H9 (cell line): ENCODE data around the gene CHMP6. TPM values are rescaled to one million over a fixed set of nuclear protein-coding genes. Genes with fewer than 3 reads are reported as not detected.

ENCODE experiments used
- DNase-seq: peaks from one replicate; pipeline ENCODE4 v3.0.0-alpha.2; 2017
- H2AFZ ChIP-seq: one replicate; pipeline ENCODE4 v1.6.1; 2013; ENCODE audit warnings: mild to moderate bottlenecking, low read length, control low read depth, moderate library complexity
- H2AK5ac ChIP-seq: 2 replicates; pipeline ENCODE4 v1.6.1; 2013; ENCODE audit warnings: low read length, control low read depth, mixed read lengths; ENCODE audit not compliant: insufficient read length
- H2BK120ac ChIP-seq: one replicate; pipeline ENCODE4 v1.6.1; 2013; ENCODE audit warnings: low read depth, mild to moderate bottlenecking, low read length, control low read depth, inconsistent platforms; ENCODE audit not compliant: poor library complexity, severe bottlenecking
- H2BK12ac ChIP-seq: 2 replicates; pipeline ENCODE4 v1.6.1; 2013; ENCODE audit warnings: low read length, control low read depth, mixed read lengths, low read depth; ENCODE audit not compliant: insufficient read length
- H2BK15ac ChIP-seq: 2 replicates; pipeline ENCODE4 v1.6.1; 2013; ENCODE audit warnings: low read depth, low read length, control low read depth
- H2BK20ac ChIP-seq: one replicate; pipeline ENCODE4 v1.6.1; 2013; ENCODE audit warnings: low read depth, mild to moderate bottlenecking, low read length, control low read depth, inconsistent platforms; ENCODE audit not compliant: poor library complexity, severe bottlenecking
- H2BK5ac ChIP-seq: 2 replicates; pipeline ENCODE4 v1.6.1; 2013; ENCODE audit warnings: low read length, control low read depth, mixed read lengths; ENCODE audit not compliant: insufficient read length
- H3K14ac ChIP-seq: 2 replicates; pipeline ENCODE4 v1.6.1; 2013; ENCODE audit warnings: low read length, control low read depth; ENCODE audit not compliant: insufficient read depth
- H3K18ac ChIP-seq: 2 replicates; pipeline ENCODE4 v1.6.1; 2013; ENCODE audit warnings: low read depth, mild to moderate bottlenecking, mixed read lengths, low read length, control low read depth; ENCODE audit not compliant: insufficient read length
- H3K23ac ChIP-seq: 2 replicates; pipeline ENCODE4 v1.6.1; 2013; ENCODE audit warnings: low read length, control low read depth, mixed read lengths, low read depth; ENCODE audit not compliant: insufficient read length
- H3K23me2 ChIP-seq: 2 replicates; pipeline ENCODE4 v1.6.1; 2013; ENCODE audit warnings: low read depth, mild to moderate bottlenecking, mixed read lengths, low read length, control low read depth; ENCODE audit not compliant: insufficient read length, poor library complexity, severe bottlenecking
- H3K27ac ChIP-seq: 2 replicates; pipeline ENCODE4 v1.5.1; 2013; ENCODE audit warnings: low read length, control low read depth, mixed read lengths, low read depth; ENCODE audit not compliant: insufficient read length
- H3K27me3 ChIP-seq: 2 replicates; pipeline ENCODE4 v1.6.1; 2013; ENCODE audit warnings: low read length, control low read depth, inconsistent platforms; ENCODE audit not compliant: insufficient read depth
- H3K4ac ChIP-seq: 2 replicates; pipeline ENCODE4 v1.6.1; 2013; ENCODE audit warnings: low read depth, mild to moderate bottlenecking, control low read depth, inconsistent platforms, low read length, moderate library complexity
- H3K4me1 ChIP-seq: 2 replicates; pipeline ENCODE4 v1.6.1; 2013; ENCODE audit warnings: low read length, control low read depth, inconsistent platforms; ENCODE audit not compliant: insufficient read depth
- H3K4me2 ChIP-seq: 2 replicates; pipeline ENCODE4 v1.6.1; 2013; ENCODE audit warnings: low read length, control low read depth, mixed read lengths; ENCODE audit not compliant: insufficient read length, insufficient read depth
- H3K56ac ChIP-seq: 2 replicates; pipeline ENCODE4 v1.6.1; 2013; ENCODE audit warnings: low read depth, mild to moderate bottlenecking, mixed read lengths, low read length, control low read depth; ENCODE audit not compliant: insufficient read length
- H3K79me1 ChIP-seq: 2 replicates; pipeline ENCODE4 v1.6.1; 2013; ENCODE audit warnings: low read depth, mild to moderate bottlenecking, moderate library complexity, low read length, control low read depth, inconsistent platforms; ENCODE audit not compliant: insufficient read depth, poor library complexity, severe bottlenecking
- H3K79me2 ChIP-seq: 2 replicates; pipeline ENCODE4 v1.6.1; 2013; ENCODE audit warnings: low read length, control low read depth, inconsistent platforms; ENCODE audit not compliant: insufficient read depth
- H3K9ac ChIP-seq: 2 replicates; pipeline ENCODE4 v1.6.1; 2013; ENCODE audit warnings: low read length, control low read depth, mixed read lengths; ENCODE audit not compliant: insufficient read length; ENCODE audit errors: extremely low read depth
- H3K9me3 ChIP-seq: one replicate; pipeline ENCODE4 v1.6.1; 2013; ENCODE audit warnings: low read depth, low read length, inconsistent platforms; ENCODE audit not compliant: control insufficient read depth
- H3T11ph ChIP-seq: one replicate; pipeline ENCODE4 v1.6.1; 2013; ENCODE audit warnings: mild to moderate bottlenecking, low read length, control low read depth, inconsistent platforms
- H4K20me1 ChIP-seq: one replicate; pipeline ENCODE4 v1.6.1; 2013; ENCODE audit not compliant: control insufficient read depth, insufficient read length, insufficient read depth
- H4K5ac ChIP-seq: 2 replicates; pipeline ENCODE4 v1.6.1; 2013; ENCODE audit warnings: low read depth, mild to moderate bottlenecking, mixed read lengths, low read length, control low read depth; ENCODE audit not compliant: insufficient read length
- H4K8ac ChIP-seq: replicated peaks from 2 replicates; pipeline ENCODE4 v1.6.1; 2013; ENCODE audit warnings: low read length, control low read depth, mixed read lengths, low read depth; ENCODE audit not compliant: insufficient read length
- H4K91ac ChIP-seq: 2 replicates; pipeline ENCODE4 v1.6.1; 2013; ENCODE audit warnings: low read depth, mild to moderate bottlenecking, moderate library complexity, mixed read lengths, low read length, control low read depth; ENCODE audit not compliant: insufficient read length
- H3K27ac Mint-ChIP-seq, 3 experiments: 2 replicates in 2 of 3; 3 replicates in 1 of 3; pipeline ENCODE4 v1.8.0; 2020 to 2021; ENCODE audit warnings: mixed read lengths in 3 of 3, mild to moderate bottlenecking in 1 of 3, moderate library complexity in 1 of 3
- H3K27me3 Mint-ChIP-seq: 2 replicates; pipeline ENCODE4 v1.8.0; 2021; ENCODE audit warnings: low read depth, mild to moderate bottlenecking, moderate library complexity, mixed read lengths
- H3K36me3 Mint-ChIP-seq, 3 experiments: 2 replicates in 2 of 3; 3 replicates in 1 of 3; pipeline ENCODE4 v1.8.0; 2020 to 2021; ENCODE audit warnings: low read depth in 3 of 3, mixed read lengths in 3 of 3; ENCODE audit not compliant: insufficient read depth in 1 of 3
- H3K4me1 Mint-ChIP-seq, 2 experiments: 2 replicates each; pipeline ENCODE4 v1.8.0; 2020; ENCODE audit warnings: mixed read lengths in 2 of 2
- H3K4me3 Mint-ChIP-seq, 2 experiments: 2 replicates in 1 of 2; 3 replicates in 1 of 2; pipeline ENCODE4 v1.8.0; 2020 to 2021; ENCODE audit warnings: mild to moderate bottlenecking in 2 of 2, mixed read lengths in 2 of 2, moderate library complexity in 1 of 2
- H3K9me3 Mint-ChIP-seq, 2 experiments: 2 replicates in 1 of 2; 3 replicates in 1 of 2; pipeline ENCODE4 v1.8.0; 2020; ENCODE audit warnings: mild to moderate bottlenecking in 2 of 2, mixed read lengths in 2 of 2, moderate library complexity in 1 of 2
- CTCF ChIP-seq: fragments of 200-600 bp; sonication (generic); conservative IDR thresholded peaks from 3 replicates; pipeline ENCODE4 v1.8.0; 2021; ENCODE audit warnings: antibody characterized with exemption, mild to moderate bottlenecking
- WGBS: extraction: QIAGEN DNeasy Blood & Tissue Kit; methylation state at CpG from one replicate; pipeline ENCODE4 v1.1.7; 2013; ENCODE audit warnings: missing lambda C conversion rate, low lambda C conversion rate, mixed read lengths; ENCODE audit not compliant: insufficient read length; ENCODE audit errors: extremely low coverage; 5-methylcytosine and 5-hydroxymethylcytosine counted together
- total RNA-seq: library from RNA; stranded (reverse); gene quantifications from 2 replicates; pipeline ENCODE4 v1.2.1, GENCODE V29; 2021

Gene CHMP6
- total RNA-seq, 1 experiment from 2014 or later = 23.4 TPM

- Histone ChIP-seq H3K4ac (no peak overlapping the region), H2BK15ac (no peak overlapping the region), H3T11ph (no peak overlapping the region), H3K14ac (no peak overlapping the region), H3K27ac (no peak overlapping the region), H4K20me1 (peaks cover 2% of the 10 kb centered on the region), H2AK5ac (no peak overlapping the region), H2AFZ (no peak overlapping the region), H3K18ac (no peak overlapping the region), H3K27me3 (no peaks in the 10 kb centered on the region), H3K56ac (no peak overlapping the region), H3K9ac (no peak overlapping the region), H4K5ac (no peak overlapping the region), H2BK12ac (no peak overlapping the region), H2BK20ac (no peak overlapping the region), H2BK120ac (no peak overlapping the region), H3K23ac (no peak overlapping the region), H4K8ac (no peak overlapping the region), H3K9me3 (no peaks in the 10 kb centered on the region), H3K79me1 (no peaks in the 10 kb centered on the region), H3K23me2 (no peaks in the 10 kb centered on the region), H4K91ac (no peak overlapping the region), H3K79me2 (peaks cover 2% of the 10 kb centered on the region; the same call in 1 of the 2 replicates), H2BK5ac (no peak overlapping the region), H3K4me1 (no peaks in the 10 kb centered on the region), H3K4me2 (no peak overlapping the region)
- Mint-ChIP-seq H3K27ac (peak overlapping the region in 2 of 3 experiments; percentile 38 to 62; a peak in 3 of 7 replicates), H3K27me3 (no peaks in the 10 kb centered on the region), H3K9me3 (no peaks in the 10 kb centered on the region), H3K4me3 (no peak overlapping the region), H3K36me3 (no peaks in the 10 kb centered on the region; a peak in 1 of 7 replicates), H3K4me1 (peaks cover 21 to 26% of the 10 kb centered on the region in 2 experiments)
- no peak for TF ChIP-seq CTCF
- WGBS = no CpG with 5 or more reads among the region's 17 CpGs
- DNase-seq = no peak
Measured at GRCh38 chr17:81046132-81046769, 54.6 kb downstream of the CHMP6 start.
